SIG-M5 treated with dmso at 0.1 percent for 504 hours (cell line): ENCODE measurements around the gene SPATA31C1.
"Not testable (repeated sequence)": the region's sequence is repeated elsewhere in the genome, so short reads cannot be mapped to it uniquely, and the experiment has no call there.

Experiments
- DNase-seq: peaks from one replicate; lab custom pipeline; 2025; ENCODE audit not compliant: unreplicated experiment; lab: John Stamatoyannopoulos, UW

SPATA31C1 gene

DNA sequence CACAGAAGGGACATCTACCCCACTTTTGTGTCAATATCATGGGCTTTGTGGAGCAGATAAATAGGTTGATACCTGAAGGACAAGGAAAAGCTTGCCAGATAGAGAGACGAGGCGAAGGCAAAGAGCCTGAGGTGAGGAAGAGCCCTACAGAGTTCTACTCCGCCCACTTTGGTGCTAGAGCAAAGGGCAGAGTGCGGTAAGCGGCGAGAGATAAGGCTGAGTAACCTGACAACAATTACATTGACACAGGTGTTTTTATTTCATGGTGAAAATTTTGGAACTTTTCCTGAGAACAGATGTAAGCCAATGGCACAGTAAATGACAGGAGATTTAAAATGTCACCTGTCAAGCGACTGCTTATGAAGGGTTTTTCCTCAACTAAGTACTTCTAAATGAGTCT is 16.7 kb downstream of the SPATA31C1 start:
- not testable (repeated sequence) for DNase-seq

DNA sequence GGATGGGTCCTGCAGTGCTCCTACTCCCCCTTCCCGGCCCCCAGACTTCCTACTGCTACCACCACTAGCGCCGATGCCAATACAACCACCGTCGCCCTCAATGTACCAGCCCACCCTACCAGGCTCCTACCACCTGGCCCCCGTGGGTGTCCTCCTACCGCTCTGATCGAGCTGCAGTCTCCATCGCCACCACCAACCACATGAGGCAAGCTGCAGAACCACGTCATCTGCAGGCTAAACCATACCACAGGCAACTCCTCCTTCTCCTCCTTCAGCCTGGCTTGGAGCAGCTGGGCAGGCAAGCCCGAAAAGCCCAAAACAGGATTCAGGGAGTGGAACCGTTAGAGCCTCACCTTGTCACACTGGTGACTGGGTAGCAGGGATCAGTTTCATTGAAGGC is 19.6 kb downstream of the SPATA31C1 start:
- DNase-seq: not testable (repeated sequence)

DNA sequence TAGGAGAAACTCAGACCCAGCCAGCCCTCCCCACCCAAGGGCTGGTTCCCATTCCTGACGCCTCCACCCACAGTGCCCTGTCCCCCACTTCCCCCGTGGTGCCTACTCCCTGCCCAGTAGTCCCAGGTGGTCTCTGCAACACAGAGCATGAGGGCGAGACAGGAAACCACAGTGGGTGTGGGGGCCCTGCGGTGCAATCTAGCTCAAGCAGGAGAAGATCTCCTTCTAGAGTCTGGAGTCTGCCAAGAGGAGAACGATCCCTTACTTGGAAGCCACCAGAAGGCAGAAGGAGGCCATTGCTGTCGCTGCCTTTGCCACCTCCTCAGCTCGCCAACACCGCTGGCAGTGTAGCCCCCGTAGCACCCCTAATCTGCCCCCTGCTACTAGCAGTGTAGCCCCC is 20.2 kb downstream of the SPATA31C1 start:
- not testable (repeated sequence) for DNase-seq

DNA sequence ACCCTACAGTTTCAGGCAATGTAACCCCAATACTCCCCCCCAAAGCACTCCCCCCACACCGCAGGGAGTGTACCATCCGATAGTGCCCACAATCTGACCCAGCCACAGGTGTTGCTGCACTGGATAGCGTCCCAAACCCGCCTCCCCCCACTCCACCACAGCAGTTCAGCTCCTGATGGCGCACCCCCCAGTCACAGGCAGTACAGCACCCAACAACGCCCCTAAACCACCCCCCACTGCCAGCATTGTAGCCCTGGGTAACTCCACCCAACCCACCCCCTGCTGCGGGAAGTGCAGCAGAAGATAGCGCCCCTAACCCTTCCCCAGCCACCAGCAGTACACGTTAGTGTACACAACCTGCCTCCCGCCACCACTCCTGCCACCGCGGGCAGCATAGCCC is 20.6 kb downstream of the SPATA31C1 start:
- DNase-seq: not testable (repeated sequence)

DNA sequence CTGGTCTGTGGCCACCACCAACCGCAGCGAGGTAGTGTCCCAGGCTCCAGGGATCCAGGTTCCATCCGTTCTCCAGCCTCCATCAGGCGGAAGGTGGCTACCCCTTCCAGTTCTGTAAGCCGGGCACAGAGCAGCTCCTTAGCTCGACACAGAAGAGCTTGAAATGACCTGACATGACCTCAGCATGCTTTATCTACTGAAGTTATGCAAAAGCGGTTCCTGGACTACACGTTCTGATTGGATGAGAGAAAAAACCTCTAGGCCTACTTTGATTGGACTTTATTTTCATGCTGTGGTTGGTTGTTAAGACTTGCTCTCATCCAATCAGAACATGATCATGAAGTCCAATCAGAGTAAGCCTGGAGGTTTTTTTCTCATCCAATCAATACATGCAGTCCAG is 21.3 kb downstream of the SPATA31C1 start:
- not testable (repeated sequence) for DNase-seq

DNA sequence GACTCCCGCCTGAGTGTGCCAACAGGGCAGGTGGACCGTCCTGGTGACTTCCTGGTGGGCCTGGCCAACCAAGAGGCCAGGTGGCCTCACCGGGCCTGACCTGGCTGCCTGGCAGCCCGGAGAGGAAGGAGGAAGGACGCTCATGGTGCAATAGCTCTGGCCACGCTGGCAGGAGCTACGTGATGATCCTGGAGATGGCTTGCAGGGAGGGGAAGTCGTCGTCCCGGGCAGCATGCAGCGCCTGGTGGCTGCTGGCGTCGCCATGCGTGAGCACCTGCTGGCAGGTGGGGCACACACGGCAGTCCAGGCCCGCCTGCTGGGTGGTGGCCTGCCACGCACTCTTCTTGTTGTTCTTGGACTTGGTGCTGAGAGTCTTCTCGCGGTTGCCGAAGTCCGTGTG is 26.3 kb downstream of the SPATA31C1 start:
- no peak for DNase-seq

DNA sequence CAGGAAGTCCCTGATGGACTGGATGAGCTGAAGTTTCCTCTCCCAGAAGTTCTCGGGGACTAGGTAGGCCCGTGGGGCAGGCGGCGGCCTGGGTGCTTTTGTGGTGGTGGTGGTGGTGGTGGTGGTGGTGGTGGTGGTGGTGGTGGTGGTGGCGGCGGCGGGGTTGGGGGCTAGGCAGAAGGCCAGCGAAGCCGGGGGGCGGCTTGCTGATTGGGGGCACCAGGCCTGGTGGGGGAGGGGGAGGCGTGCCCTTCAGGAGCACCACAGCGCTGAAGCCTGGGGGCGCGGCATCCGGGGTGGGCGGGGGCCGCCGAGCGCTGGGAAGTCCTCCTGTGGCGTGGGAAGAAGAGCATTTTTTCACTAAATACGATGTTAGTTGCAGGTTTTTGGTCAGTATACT is 26.9 kb downstream of the SPATA31C1 start:
- DNase-seq: no peak

DNA sequence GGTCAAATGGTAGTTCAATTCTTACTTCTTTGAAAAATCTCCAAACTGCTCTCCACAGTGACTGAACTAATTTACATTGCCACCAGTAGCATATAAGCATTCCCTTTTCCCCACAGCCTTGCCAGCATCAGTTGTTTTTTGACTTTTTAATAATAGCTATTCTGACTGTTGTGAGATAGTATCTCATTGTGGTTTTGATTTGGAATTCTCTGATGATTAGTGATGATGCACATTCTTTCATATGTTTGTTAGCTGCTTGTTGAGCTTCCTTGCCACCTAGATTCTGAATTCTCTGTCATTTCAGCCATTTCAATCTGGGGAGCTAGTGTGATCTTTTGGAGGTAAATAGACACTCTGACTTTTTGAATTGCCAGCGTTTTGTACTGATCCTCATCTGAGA is 32.5 kb downstream of the SPATA31C1 start:
- no peak for DNase-seq

DNA sequence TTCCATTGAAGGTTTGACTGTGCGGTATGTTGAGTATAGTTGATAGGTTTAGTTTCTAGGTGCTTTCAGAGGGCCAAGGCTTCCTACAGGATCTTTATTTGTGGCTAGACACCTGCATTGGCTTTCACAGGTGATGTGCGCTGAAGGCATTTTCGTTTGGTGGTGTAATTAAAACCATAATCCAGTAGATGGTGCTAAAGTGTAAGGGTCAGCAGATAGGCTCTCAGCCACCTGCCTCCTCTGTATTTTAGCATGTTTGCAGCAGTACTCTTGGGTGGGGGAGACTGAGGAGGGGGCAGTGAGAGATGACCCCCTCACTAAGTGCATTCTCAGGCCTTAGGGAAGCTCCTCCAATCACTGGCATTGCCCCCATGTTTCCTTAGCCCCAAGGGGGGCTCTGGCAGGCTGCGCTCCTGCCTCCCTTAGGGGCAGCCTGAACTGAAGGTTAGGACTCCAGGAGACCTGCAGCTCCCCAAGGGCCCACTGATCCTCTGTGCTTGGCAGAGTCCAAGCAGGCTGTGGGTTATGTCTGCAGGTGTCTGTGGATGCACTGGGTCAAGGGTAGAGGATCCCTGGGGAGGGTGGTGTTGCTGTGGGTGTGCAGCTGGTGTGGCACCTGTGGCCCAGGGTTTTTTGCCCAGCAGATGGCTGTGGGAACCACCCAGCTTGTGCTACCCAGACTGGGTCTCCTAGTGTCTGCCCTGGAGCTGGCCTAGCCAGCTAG is 33.2 kb downstream of the SPATA31C1 start:
- peak; percentile 37 for DNase-seq

DNA sequence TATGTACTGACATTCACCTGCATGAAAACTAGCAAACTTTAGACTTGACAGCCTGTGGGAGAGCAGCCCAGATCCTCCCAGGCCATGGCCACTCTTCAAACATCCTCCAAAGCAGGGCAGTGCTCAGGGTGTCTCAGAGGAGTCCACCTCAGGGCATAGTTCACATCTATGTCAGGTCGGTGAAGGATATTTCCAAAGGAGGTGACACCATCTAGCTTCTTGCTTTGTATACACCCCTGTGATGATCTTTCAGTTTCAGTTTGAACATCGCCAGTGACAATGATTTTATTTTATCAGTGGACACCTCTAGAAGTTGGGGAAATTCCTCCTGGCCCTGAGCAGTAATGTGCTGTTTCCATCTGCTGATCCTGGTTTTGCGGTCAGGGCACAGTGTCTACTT is 36.5 kb downstream of the SPATA31C1 start:
- no peak for DNase-seq

DNA sequence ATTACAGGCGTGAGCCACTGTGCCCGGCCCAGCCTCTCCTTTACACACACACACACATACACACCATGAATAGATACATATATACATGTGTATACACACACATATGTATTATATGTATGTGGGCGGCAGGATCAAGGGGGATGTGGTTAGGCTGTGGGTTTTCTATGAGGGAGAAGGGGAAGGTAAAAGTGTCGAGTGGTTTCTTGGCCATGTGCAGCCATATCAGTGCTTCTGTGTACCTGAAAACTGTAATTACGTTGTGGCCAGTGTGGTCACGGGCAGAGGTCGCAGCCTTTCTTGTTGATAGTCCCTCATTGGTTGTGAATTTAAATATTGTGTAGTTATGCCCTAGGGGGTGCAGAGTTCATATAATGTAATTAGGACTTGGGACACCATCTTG is 40.1 kb downstream of the SPATA31C1 start:
- DNase-seq: no peak

DNA sequence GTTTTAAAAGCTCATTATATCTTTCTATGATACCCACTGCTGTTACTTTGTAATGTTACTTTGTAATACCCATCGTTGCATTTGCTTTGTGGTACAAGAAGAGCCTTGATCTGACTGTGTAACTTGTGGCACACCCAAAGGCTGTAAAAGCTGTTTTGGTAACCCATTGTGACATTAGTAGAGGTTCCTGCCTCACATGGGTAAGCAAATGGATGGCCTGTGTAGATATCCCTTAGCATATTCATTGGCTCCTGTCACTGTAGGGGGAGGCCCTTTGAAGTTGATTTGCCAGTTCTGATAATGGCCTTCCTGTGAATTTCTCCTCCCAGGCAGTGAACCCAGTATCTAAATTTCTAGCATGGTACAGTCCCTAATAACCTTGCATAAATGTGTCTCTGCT is 40.8 kb downstream of the SPATA31C1 start:
- no peak for DNase-seq

DNA sequence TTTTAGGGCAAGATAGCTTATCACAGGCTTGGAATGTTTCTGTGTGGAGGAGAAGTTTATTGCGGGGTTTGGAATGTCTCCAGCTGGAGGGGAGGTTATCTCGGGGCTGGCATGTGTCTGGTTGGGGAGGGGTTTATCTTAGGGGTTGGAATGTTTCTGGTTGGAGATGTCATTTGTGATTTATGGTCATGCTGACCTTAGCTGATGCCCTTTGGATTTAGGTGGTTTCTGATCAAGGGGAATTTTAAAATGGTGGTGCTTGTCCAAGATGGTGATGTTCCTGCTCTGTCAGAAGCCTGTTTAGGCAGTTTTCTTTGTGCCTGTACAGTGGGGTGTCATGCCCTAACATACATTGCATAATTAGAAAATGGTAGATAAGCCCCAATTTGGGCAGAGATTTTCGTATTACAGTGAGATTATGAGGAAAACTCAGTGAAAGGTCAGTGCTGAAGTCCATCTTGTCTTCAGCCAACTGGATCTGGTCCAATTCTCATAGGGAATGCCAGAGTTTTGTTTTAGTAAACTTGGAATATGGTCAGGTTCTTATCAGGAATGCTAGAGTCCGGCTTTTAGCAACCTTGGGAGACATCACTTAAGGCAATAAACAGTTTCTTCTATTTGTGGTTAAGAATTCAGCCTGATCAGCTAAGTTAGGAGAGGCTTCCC is 42.3 kb downstream of the SPATA31C1 start:
- DNase-seq: no peak

DNA sequence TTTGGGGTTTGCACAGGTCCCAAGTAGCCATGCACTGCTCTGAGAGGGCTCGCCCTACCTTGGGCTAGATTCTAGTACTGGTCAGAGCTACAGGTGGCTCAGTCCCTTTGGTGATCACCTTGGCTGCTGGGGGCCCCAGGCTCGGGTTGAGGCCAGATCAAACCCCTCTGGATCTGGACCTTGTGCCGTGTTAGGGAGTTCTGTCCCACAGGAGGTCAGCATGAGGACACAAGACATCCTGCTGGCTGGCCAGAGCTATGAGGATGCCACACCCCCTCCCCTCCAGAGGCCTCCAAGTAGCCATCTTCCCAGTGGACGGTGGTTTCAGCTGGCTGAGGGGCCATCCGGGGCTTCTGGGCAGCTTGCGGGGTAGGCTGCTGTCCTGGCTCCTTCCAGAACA is 46.0 kb downstream of the SPATA31C1 start:
- no peak for DNase-seq

DNA sequence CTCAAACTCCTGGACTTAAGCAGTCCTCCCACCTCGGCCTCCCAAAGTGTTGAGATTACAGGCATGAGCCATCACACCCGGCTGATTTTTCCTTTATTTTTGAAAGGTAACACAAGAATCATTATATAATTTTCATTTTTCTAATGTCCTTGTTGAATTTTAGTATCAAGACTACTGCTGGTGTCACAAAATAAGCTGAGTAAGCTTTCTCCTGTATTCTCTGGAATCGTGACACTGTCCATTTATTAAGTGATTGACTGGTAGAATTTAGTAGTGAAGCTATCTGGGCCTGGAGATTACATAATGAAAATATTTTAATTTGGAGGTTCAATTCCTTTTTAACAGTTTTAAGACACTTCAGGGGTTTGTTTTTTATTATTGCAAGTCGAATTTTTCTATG is 47.1 kb downstream of the SPATA31C1 start:
- no peak for DNase-seq

DNA sequence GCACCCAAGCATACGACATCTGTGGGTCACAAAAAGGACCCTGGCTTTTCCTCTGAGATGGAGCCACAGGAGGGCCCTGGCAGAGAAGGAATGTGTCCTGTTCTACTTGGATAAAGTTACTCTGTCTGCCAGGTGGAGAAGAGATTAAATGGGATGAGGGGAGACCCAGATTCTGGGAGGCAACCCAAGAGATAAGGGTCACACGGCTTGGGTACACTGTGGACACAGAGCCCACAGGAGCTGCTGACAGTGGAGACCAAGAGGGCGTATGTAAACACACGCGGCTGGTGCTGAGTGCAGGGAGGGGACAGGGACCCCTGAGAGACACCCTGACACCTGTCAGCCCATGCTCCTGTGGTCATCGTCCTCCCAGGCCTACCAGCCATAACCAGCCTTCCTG is 50.4 kb downstream of the SPATA31C1 start:
- no peak for DNase-seq

DNA sequence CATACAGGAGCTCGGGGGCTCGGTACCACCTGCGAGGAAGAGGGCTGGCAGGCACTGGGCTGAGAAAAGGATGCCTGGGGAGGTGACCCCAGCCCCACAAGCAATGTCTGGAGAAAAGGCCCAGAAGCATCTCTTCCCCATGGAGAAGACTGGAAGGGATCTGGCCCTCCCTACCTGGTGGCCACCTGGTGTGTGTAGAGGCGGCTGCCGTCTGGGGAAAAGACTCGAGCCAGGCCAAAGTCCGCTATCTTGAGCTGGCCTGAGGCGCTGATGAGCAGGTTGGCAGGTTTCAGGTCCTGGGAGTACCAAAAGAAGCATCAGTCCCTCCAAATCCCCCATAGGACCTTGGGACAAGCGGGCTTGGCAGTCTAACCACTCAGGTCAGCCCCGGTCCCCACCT is 52.8 kb downstream of the SPATA31C1 start:
- no peak for DNase-seq

DNA sequence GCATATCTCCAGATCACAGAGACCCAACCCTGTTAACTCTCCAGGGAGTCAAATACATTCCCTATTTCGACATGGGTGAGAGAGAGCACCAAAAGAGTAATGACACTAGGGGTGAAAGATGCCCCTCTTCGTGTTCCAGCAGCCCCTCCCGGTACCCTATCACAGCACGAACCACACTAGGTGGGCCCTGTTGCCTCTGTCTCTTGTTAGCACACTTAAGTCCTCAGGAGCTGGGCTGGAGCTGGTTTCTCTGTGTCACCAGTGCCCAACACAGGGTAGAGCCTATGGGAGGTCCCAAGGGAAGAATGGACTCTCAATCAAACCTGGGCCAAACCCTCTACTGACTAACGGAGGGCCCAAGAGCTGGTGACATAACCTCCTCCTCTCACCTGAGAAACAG is 55.4 kb downstream of the SPATA31C1 start:
- no peak for DNase-seq
